Diencephalon (tissue), 1 donor: ENCODE measurements around the gene C1QL1. TPM values are rescaled to one million over a fixed set of nuclear protein-coding genes. Genes with fewer than 3 reads are reported as not detected.

ENCODE experiments used
- small RNA-seq: library from RNA; depleted of rRNA; stranded (forward); fragments of <200 nt; gene quantifications from one replicate; pipeline ENCODE3, GENCODE V24; 2014
- total RNA-seq: library from RNA; depleted of rRNA; stranded (reverse); fragments of >200 nt; gene quantifications from one replicate; pipeline ENCODE4 v1.2.3, GENCODE V29; 2014

C1QL1 gene
- 8.3 TPM for total RNA-seq

GRCh38 chr17:44968225-44969143, at the start of gene C1QL1:
Gene C1QL1, minus strand, starts transcription at chr17:44968303. Its CDS starts 255 bp downstream, at chr17:44968048.

DNA sequence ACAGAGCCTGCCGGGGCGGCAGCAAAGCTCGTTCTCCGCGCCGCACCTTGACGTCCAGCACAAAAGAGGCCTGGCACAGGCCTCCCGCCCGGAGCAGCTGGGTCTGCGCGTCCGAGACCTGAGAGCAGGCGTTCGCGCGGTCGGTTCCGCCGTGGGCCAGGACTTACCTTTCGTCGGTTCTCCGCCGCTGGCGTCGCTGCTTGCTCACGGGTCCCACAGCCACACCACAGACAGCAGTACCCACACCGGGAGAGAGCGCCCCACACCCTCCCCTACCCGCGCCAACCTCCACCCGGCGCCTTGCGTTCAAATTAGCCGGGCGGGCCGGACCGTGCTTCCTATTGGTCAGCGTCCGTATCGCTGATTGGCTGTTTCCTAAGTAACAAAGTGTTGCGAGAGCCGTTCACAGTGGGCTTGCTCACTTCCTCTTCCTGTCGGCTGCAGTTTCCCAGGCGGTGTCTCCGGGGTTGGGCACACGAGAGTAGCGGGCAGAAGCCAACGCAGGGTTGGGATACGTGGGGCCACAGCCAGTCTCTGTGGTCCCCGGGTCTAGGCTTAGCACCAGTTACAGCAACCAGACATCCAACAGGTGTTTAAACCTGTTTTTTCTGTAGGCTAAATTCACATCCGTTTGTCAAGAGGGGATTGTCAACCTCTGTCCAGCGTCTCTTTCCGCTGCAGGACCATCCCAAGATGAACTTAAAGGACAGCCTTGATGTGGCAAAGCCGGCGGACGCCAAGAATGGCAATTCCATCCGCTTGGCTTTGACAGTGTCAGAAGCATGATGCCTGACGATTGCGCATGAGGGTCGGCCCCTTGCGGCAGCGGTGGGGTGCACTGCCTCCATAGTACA, 20.4 kb downstream of the C1QL1 start, which contains the start of gene KIF18B:
KIF18B (minus strand) TSS at position 313 of the 854 bp plus-strand sequence. CDS start 11,429 bp downstream, outside the sequence.

GRCh38 chr17:44915321-44915726, 52.8 kb downstream of the C1QL1 start, which contains the start of gene GFAP:
Gene GFAP, minus strand, starts transcription at chr17:44915500. Its CDS starts 14 bp downstream, at chr17:44915486.

Small RNAs within 50 kb of the gene (small RNA-seq; reads per million reads assigned to genes)
- not detected for gene AC015936.2
- not detected for gene MIR6783

Other genes with a start within 250 kb of the C1QL1 start
- 19.8 TPM for gene ADAM11, start 209.3 kb downstream of the C1QL1 start, total RNA-seq
- gene GJC1, start 138.0 kb downstream of the C1QL1 start, total RNA-seq, result 31.4 TPM
- gene HIGD1B, start 120.4 kb downstream of the C1QL1 start, total RNA-seq, result 4.8 TPM
- gene EFTUD2, start 68.9 kb downstream of the C1QL1 start, total RNA-seq, result 101 TPM
- gene GFAP, start 52.8 kb downstream of the C1QL1 start, total RNA-seq, result 1,198 TPM
- gene KIF18B, start 20.5 kb downstream of the C1QL1 start, total RNA-seq, result 1.4 TPM
- gene DCAKD, start 83.3 kb upstream of the C1QL1 start, total RNA-seq, result 49.8 TPM
- gene NMT1, start 93.0 kb upstream of the C1QL1 start, total RNA-seq, result 35.1 TPM
- gene PLCD3, start 164.2 kb upstream of the C1QL1 start, total RNA-seq, result 14.1 TPM
- 3.5 TPM for gene ACBD4, start 167.4 kb upstream of the C1QL1 start, total RNA-seq
- gene HEXIM1, start 180.2 kb upstream of the C1QL1 start, total RNA-seq, result 14.1 TPM
- 10.4 TPM for gene HEXIM2, start 193.6 kb upstream of the C1QL1 start, total RNA-seq